H1 (cell line): ENCODE measurements around the gene TYMS. TPM values are rescaled to one million over a fixed set of nuclear protein-coding genes. Genes with fewer than 3 reads are reported as not detected.

Experiments
- CTCF ChIA-PET: fragments of 300-600 bp; sonication (Branson Sonifier 250); formaldehyde crosslinking; loops from one replicate; lab custom pipeline; 2021; ENCODE audit not compliant: partially characterized antibody; lab: Charles Lee
- POLR2A ChIA-PET: fragments of 300-600 bp; sonication (Branson Sonifier 250); formaldehyde crosslinking; loops from one replicate; lab custom pipeline; 2021; ENCODE audit warnings: inconsistent platforms; ENCODE audit not compliant: partially characterized antibody; lab: Charles Lee
- DNase-seq, 2 experiments: peaks; one replicate each; pipeline versions ENCODE4 v3.0.0 to v3.0.0-alpha.2; 2010 to 2022; ENCODE audit warnings: low spot score in 2 of 2, low read depth in 1 of 2, mixed read lengths in 1 of 2
- FAIRE-seq: peaks from 2 replicates; lab custom pipeline; 2011; peaks lifted over from hg19 to GRCh38; lab: Jason Lieb, UNC
- H2AFZ ChIP-seq: 2 replicates; pipeline ENCODE4 v1.8.1; 2012; ENCODE audit warnings: low read length, inconsistent platforms
- H2AK5ac ChIP-seq: 2 replicates; pipeline ENCODE4 v1.6.1; 2013; ENCODE audit warnings: low read depth, low read length
- H2BK120ac ChIP-seq: replicated peaks from 2 replicates; pipeline ENCODE3; 2013; ENCODE audit warnings: low read depth, low read length, inconsistent platforms
- H2BK12ac ChIP-seq: 2 replicates; pipeline ENCODE4 v1.6.1; 2013; ENCODE audit warnings: low read depth, low read length
- H2BK15ac ChIP-seq: 2 replicates; pipeline ENCODE4 v1.6.1; 2013; ENCODE audit warnings: low read length
- H2BK20ac ChIP-seq: 2 replicates; pipeline ENCODE4 v1.6.1; 2013; ENCODE audit warnings: low read length
- H2BK5ac ChIP-seq: 2 replicates; pipeline ENCODE4 v1.6.1; 2013; ENCODE audit warnings: low read depth, low read length
- H3K14ac ChIP-seq: 2 replicates; pipeline ENCODE4 v1.6.1; 2013; ENCODE audit warnings: inconsistent platforms; ENCODE audit not compliant: insufficient read length
- H3K18ac ChIP-seq: 2 replicates; pipeline ENCODE4 v1.6.1; 2013; ENCODE audit warnings: low read length; ENCODE audit errors: extremely low read depth
- H3K23ac ChIP-seq: 2 replicates; pipeline ENCODE4 v1.6.1; 2013; ENCODE audit warnings: inconsistent platforms; ENCODE audit not compliant: insufficient read length
- H3K23me2 ChIP-seq: 2 replicates; pipeline ENCODE4 v1.6.1; 2013; ENCODE audit warnings: low read depth, low read length
- H3K27ac ChIP-seq: 2 replicates; pipeline ENCODE4 v1.6.1; 2011; ENCODE audit warnings: low read depth, low read length, inconsistent platforms
- H3K27me3 ChIP-seq, 4 experiments: replicated peaks in 1 of 4; 1 replicate in 1 of 4; 2 replicates in 3 of 4; pipeline versions ENCODE4 v1.6.1 to v1.8.1; 2011 to 2013; ENCODE audit warnings: low read length in 3 of 4, mild to moderate bottlenecking in 3 of 4, inconsistent platforms in 2 of 4, mixed read lengths in 2 of 4, moderate library complexity in 1 of 4; ENCODE audit not compliant: control insufficient read depth in 3 of 4, insufficient read depth in 3 of 4; ENCODE audit errors: extremely low read depth in 1 of 4
- H3K36me3 ChIP-seq, 4 experiments: 2 replicates each; pipeline versions ENCODE4 v1.6.1 to v1.8.1; 2011 to 2013; ENCODE audit warnings: mild to moderate bottlenecking in 4 of 4, low read length in 3 of 4, moderate library complexity in 2 of 4, control low read depth in 1 of 4, inconsistent platforms in 1 of 4; ENCODE audit not compliant: insufficient read depth in 4 of 4, control insufficient read depth in 2 of 4
- H3K4ac ChIP-seq: replicated peaks from 2 replicates; pipeline ENCODE3; 2013; ENCODE audit warnings: low read length, low read depth, mixed read lengths, inconsistent platforms; ENCODE audit not compliant: insufficient read length
- H3K4me1 ChIP-seq, 4 experiments: replicated peaks in 1 of 4; 1 replicate in 1 of 4; 2 replicates in 3 of 4; pipeline versions ENCODE4 v1.6.1 to v1.8.1; 2011 to 2013; ENCODE audit warnings: low read length in 3 of 4, inconsistent platforms in 2 of 4, mixed read lengths in 1 of 4; ENCODE audit not compliant: insufficient read depth in 4 of 4, control insufficient read depth in 3 of 4
- H3K4me2 ChIP-seq, 2 experiments: 2 replicates each; pipeline versions ENCODE4 v1.6.1 to v1.8.1; 2011 to 2013; ENCODE audit warnings: low read depth in 2 of 2, low read length in 2 of 2, control low read depth in 1 of 2, inconsistent platforms in 1 of 2, mild to moderate bottlenecking in 1 of 2; ENCODE audit not compliant: insufficient read depth in 1 of 2
- H3K4me3 ChIP-seq, 4 experiments: fragments of 200-600, 300-600 bp in 1 of 4; sonication (generic), shearing (Covaris generic), sonication (Bioruptor Twin) in 1 of 4; 2 replicates each; pipeline versions ENCODE4 v1.5.1 to v1.8.1; 2011 to 2016; ENCODE audit warnings: low read length in 4 of 4, low read depth in 3 of 4, control low read depth in 2 of 4, inconsistent platforms in 2 of 4, mild to moderate bottlenecking in 2 of 4, mixed read lengths in 1 of 4, moderate library complexity in 1 of 4; ENCODE audit not compliant: insufficient read depth in 2 of 4; ENCODE audit errors: extremely low read depth in 1 of 4
- H3K56ac ChIP-seq: replicated peaks from 2 replicates; pipeline ENCODE3; 2013; ENCODE audit warnings: low read depth, mild to moderate bottlenecking, mixed read lengths, low read length, inconsistent platforms; ENCODE audit not compliant: insufficient read length
- H3K79me1 ChIP-seq: 2 replicates; pipeline ENCODE4 v1.6.1; 2013; ENCODE audit warnings: low read depth, low read length, control low read depth
- H3K79me2 ChIP-seq, 2 experiments: 2 replicates each; pipeline versions ENCODE4 v1.6.1 to v1.8.1; 2012 to 2013; ENCODE audit warnings: low read length in 2 of 2, mild to moderate bottlenecking in 2 of 2, inconsistent platforms in 1 of 2; ENCODE audit not compliant: insufficient read depth in 2 of 2, control insufficient read depth in 1 of 2
- H3K9ac ChIP-seq, 4 experiments: replicated peaks in 1 of 4; 1 replicate in 1 of 4; 2 replicates in 3 of 4; pipeline versions ENCODE4 v1.6.1 to v1.8.1; 2011 to 2013; ENCODE audit warnings: low read depth in 3 of 4, low read length in 3 of 4, control low read depth in 2 of 4, mild to moderate bottlenecking in 2 of 4, moderate library complexity in 2 of 4, inconsistent platforms in 1 of 4; ENCODE audit errors: extremely low read depth in 1 of 4
- H3K9me3 ChIP-seq, 2 experiments: 2 replicates each; pipeline versions ENCODE4 v1.6.1 to v1.8.1; 2012 to 2013; ENCODE audit warnings: mild to moderate bottlenecking in 2 of 2, moderate library complexity in 2 of 2, control low read depth in 1 of 2, inconsistent platforms in 1 of 2, low read depth in 1 of 2, low read length in 1 of 2, mixed read lengths in 1 of 2; ENCODE audit not compliant: insufficient read depth in 2 of 2
- H4K20me1 ChIP-seq, 2 experiments: replicated peaks in 1 of 2; 2 replicates each; pipeline versions ENCODE3 to v1.8.1; 2011 to 2013; ENCODE audit warnings: inconsistent platforms in 2 of 2, low read length in 2 of 2, mild to moderate bottlenecking in 1 of 2; ENCODE audit not compliant: insufficient read depth in 2 of 2, control insufficient read depth in 1 of 2
- H4K5ac ChIP-seq: 2 replicates; pipeline ENCODE4 v1.6.1; 2013; ENCODE audit warnings: low read length, low read depth, mixed read lengths, inconsistent platforms; ENCODE audit not compliant: insufficient read length
- H4K8ac ChIP-seq: 2 replicates; pipeline ENCODE4 v1.8.0; 2013; ENCODE audit warnings: mild to moderate bottlenecking, moderate library complexity, low read length, inconsistent platforms; ENCODE audit not compliant: insufficient read depth; ENCODE audit errors: extremely low read depth
- H4K91ac ChIP-seq: replicated peaks from 2 replicates; pipeline ENCODE3; 2013; ENCODE audit warnings: low read length, mixed read lengths, inconsistent platforms; ENCODE audit not compliant: insufficient read length
- CBX5 ChIP-seq: fragments of 300-800, 300-1000 bp; sonication (generic); IDR thresholded peaks from 2 replicates; pipeline ENCODE4 v1.7.1; 2016; ENCODE audit warnings: antibody characterized with exemption, low read length, low read depth
- CBX8 ChIP-seq: fragments of 300-800, 300-1000 bp; sonication (generic); IDR thresholded peaks from 2 replicates; pipeline ENCODE4 v1.7.1; 2016; ENCODE audit warnings: low read depth, low read length, borderline replicate concordance
- CHD1 ChIP-seq: IDR thresholded peaks from 2 replicates; pipeline ENCODE4 v1.6.1; 2012; ENCODE audit warnings: low read depth, low read length, improper control_type of control experiment
- FOSL1 ChIP-seq: IDR thresholded peaks from 2 replicates; pipeline ENCODE4 v1.6.1; 2011; ENCODE audit warnings: mild to moderate bottlenecking, low read depth, low read length, moderate library complexity; ENCODE audit not compliant: insufficient read depth
- GABPA ChIP-seq: IDR thresholded peaks from 2 replicates; pipeline ENCODE4 v1.6.1; 2011; ENCODE audit warnings: mild to moderate bottlenecking, low read length, moderate library complexity, borderline replicate concordance; ENCODE audit not compliant: insufficient read depth
- JUN ChIP-seq: IDR thresholded peaks from 2 replicates; pipeline ENCODE4 v1.6.1; 2011; ENCODE audit warnings: low read depth, mild to moderate bottlenecking, improper control_type of control experiment, low read length
- MAFK ChIP-seq: IDR thresholded peaks from 2 replicates; pipeline ENCODE4 v1.6.1; 2012; ENCODE audit warnings: low read depth, mild to moderate bottlenecking, improper control_type of control experiment, low read length
- POU5F1 ChIP-seq: IDR thresholded peaks from 2 replicates; pipeline ENCODE4 v1.6.1; 2011; ENCODE audit warnings: low read depth, mild to moderate bottlenecking, low read length, moderate library complexity
- RAD21 ChIP-seq, 2 experiments: IDR thresholded peaks in 1 of 2; conservative IDR thresholded peaks in 1 of 2; 2 replicates each; pipeline ENCODE4 v1.6.1; 2011; ENCODE audit warnings: low read depth in 2 of 2, low read length in 2 of 2, improper control_type of control experiment in 1 of 2, inconsistent platforms in 1 of 2, mild to moderate bottlenecking in 1 of 2, moderate library complexity in 1 of 2
- RBBP5 ChIP-seq: IDR thresholded peaks from 2 replicates; pipeline ENCODE4 v1.7.1; 2012; ENCODE audit warnings: low read depth, mild to moderate bottlenecking, inconsistent platforms, low read length, moderate library complexity, borderline replicate concordance
- SRF ChIP-seq: IDR thresholded peaks from 2 replicates; pipeline ENCODE4 v1.6.1; 2011; ENCODE audit warnings: mild to moderate bottlenecking, low read depth, low read length, moderate library complexity
- WGBS, 2 experiments: shearing (Covaris generic) in 1 of 2; methylation state at CpG; one replicate each; pipeline versions ENCODE4 v1.1.6 to v1.1.7; 2013 to 2015; ENCODE audit warnings: low lambda C conversion rate in 2 of 2, mixed read lengths in 2 of 2, inconsistent platforms in 1 of 2, low coverage in 1 of 2, missing lambda C conversion rate in 1 of 2; ENCODE audit not compliant: insufficient replicate concordance in 2 of 2, insufficient coverage in 1 of 2, insufficient read length in 1 of 2; ENCODE audit errors: extremely low coverage in 1 of 2, missing lambda C conversion rate in 1 of 2; 5-methylcytosine and 5-hydroxymethylcytosine counted together
- polyA plus RNA-seq, 7 experiments: library from polyadenylated mRNA; depleted of rRNA in 3 of 7; stranded (reverse) in 5 of 7; unstranded in 2 of 7; fragments of >200 nt in 5 of 7; fragments of 200-250 nt in 2 of 7; gene quantifications; 1 replicate in 5 of 7; 2 replicates in 1 of 7; 4 replicates in 1 of 7; pipeline versions ENCODE4 v1.2.1 to v1.2.3, GENCODE V29; 2011 to 2013; ENCODE audit warnings: missing spikeins in 2 of 7, mixed read lengths in 2 of 7
- total RNA-seq: library from RNA; stranded (reverse); fragmentation: NEBNext Ultra II Directional; extraction: Animal tissue kit (Norgen Biotek cat#: 25700); gene quantifications from 2 replicates; pipeline ENCODE4 v1.2.1, GENCODE V29; 2021
- TF ChIP-seq, protein P1 (sequence below): IDR thresholded peaks from 2 replicates; pipeline ENCODE4 v1.6.1; 2012; ENCODE audit warnings: inconsistent platforms
- TF ChIP-seq, protein P2 (sequence below): IDR thresholded peaks from 2 replicates; pipeline ENCODE4 v1.6.1; 2012; ENCODE audit warnings: inconsistent platforms

TYMS gene
- total and polyA plus RNA-seq, 2 of the 8 experiments (the other 6 are each of a cell fraction or from before 2014, with no cell fraction given) = 91.9 to 110 TPM

DNA sequence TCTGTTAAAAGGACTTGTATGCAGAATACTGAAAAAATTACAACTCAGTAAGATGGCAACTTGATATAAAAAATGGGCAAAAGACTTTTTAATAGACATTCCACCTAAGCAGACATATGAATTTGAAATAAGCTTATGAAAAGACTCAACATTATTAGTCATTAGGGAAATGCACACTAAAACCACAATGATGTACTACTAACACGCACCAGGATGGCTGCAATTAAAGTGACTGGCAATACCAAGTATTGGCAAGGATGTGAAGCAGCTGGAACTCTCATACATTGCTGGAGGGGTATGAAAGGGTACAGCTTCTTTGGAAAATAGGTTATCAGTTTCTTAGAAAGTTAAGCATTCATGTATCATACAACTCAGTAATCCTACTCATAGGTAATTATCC is 58.2 kb downstream of the TYMS start:
- Histone ChIP-seq H3K27ac (no peak overlapping the region), H2AFZ (no peak overlapping the region), H3K18ac (no peak overlapping the region), H2BK120ac (no peak overlapping the region), H2BK20ac (no peak overlapping the region), H3K14ac (no peak overlapping the region), H3K9ac (no peak overlapping the region), H2BK12ac (no peak overlapping the region), H3K27me3 (no peaks in the 10 kb centered on the region), H4K8ac (no peak overlapping the region), H4K20me1 (no peaks in the 10 kb centered on the region), H3K23me2 (peaks cover 8% of the 10 kb centered on the region; the same call in 1 of the 2 replicates), H4K5ac (no peak overlapping the region), H3K4ac (no peak overlapping the region), H2BK5ac (no peak overlapping the region), H3K36me3 (no peaks in the 10 kb centered on the region), H3K56ac (no peak overlapping the region), H3K4me1 (peaks cover 0 to 3% (median 1%) of the 10 kb centered on the region in 4 experiments; a peak in 2 of 7 replicates), H4K91ac (no peak overlapping the region), H3K79me1 (peaks cover 3% of the 10 kb centered on the region; the same call in 1 of the 2 replicates), H3K9me3 (no peaks in the 10 kb centered on the region), H2AK5ac (no peak overlapping the region), H3K4me3 (no peak overlapping the region), H3K4me2 (no peak overlapping the region), H2BK15ac (no peak overlapping the region), H3K79me2 (peaks cover 3 to 9% of the 10 kb centered on the region in 2 experiments), H3K23ac (no peak overlapping the region)
- POLR2A ChIA-PET = no interaction called here
- FAIRE-seq = no peak
- CTCF ChIA-PET = interaction anchor here (0.7 to 1.8 kb wide), 4 partner anchors 13 to 124 kb away, joined by 3 to 6 read pairs (median 4); no protein-coding TSS in a partner anchor
- DNase-seq = no peak
- 93% methylated on average over 1 of the region's 1 CpG; no CpG with 5 or more reads in 1 of the 2 experiments for WGBS, 2 experiments
- TF ChIP-seq FOSL1 (no peak), JUN (no peak), MAFK (no peak), POU5F1 (no peak), RAD21 (IDR thresholded peaks at IDR 0.05 in 1 of 2, conservative IDR thresholded peaks at IDR 0.05 in 1 of 2; ENCODE audit: low read depth in 2 of 2, low read length in 2 of 2) (no peak), CBX8 (no peak), CHD1 (no peak), RBBP5 (no peak), GABPA (no peak), SRF (no peak), CBX5 (no peak)
- TF ChIP-seq, protein P1, sequence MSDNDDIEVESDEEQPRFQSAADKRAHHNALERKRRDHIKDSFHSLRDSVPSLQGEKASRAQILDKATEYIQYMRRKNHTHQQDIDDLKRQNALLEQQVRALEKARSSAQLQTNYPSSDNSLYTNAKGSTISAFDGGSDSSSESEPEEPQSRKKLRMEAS = no peak
- TF ChIP-seq, protein P2, sequence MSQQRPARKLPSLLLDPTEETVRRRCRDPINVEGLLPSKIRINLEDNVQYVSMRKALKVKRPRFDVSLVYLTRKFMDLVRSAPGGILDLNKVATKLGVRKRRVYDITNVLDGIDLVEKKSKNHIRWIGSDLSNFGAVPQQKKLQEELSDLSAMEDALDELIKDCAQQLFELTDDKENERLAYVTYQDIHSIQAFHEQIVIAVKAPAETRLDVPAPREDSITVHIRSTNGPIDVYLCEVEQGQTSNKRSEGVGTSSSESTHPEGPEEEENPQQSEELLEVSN = no peak
